Measurements from ENCODE around the gene ZC3HAV1. TPM values are rescaled to one million over a fixed set of nuclear protein-coding genes. Genes with fewer than 3 reads are reported as not detected.
"Not testable (repeated sequence)": the region's sequence is repeated elsewhere in the genome, so short reads cannot be mapped to it uniquely, and the experiment has no call there.

The ZC3HAV1 gene
- polyA plus RNA-seq, 1 donor (not counting 4 experiments of a cell fraction or from before 2014, with no cell fraction given): 31.7 TPM

- DNase-seq (ENCODE audit: low read depth, low spot score): no peak
- TF ChIP-seq EZH2 (IDR thresholded peaks at IDR 0.05; ENCODE audit: low read length): no peak
- TF ChIP-seq CTCF (optimal IDR thresholded peaks at IDR 0.05 in 1 of 3, IDR thresholded peaks at IDR 0.05 in 1 of 3, conservative IDR thresholded peaks at IDR 0.05 in 1 of 3; ENCODE audit: extremely low read depth in 1 of 3, insufficient read depth in 2 of 3, low read length in 3 of 3): no peak
- H3K9me1 ChIP-seq (ENCODE audit: control insufficient read depth, extremely low read depth, insufficient read depth, low read length): no peaks in the 10 kb centered on the region
- dilution Hi-C loops (cut with MboI; ENCODE audit: extremely low pct_ligation_motif_present, low sequenced_read_pairs): no loop called here
- H3K4me3 ChIP-seq (ENCODE audit: control insufficient read depth in 2 of 3, extremely low read depth in 1 of 3, insufficient read depth in 2 of 3, low read depth in 1 of 3, low read length in 3 of 3): peak overlapping the region; percentile 90 to 96 (median 92)
- H3K4me1 ChIP-seq (ENCODE audit: control insufficient read depth, extremely low read depth, insufficient read depth, low read length): peaks cover 15% of the 10 kb centered on the region
- no peak overlapping the region for H3K9ac ChIP-seq (ENCODE audit: control insufficient read depth, extremely low read depth, insufficient read depth, low read length)
- H3K4me2 ChIP-seq (ENCODE audit: control insufficient read depth, extremely low read depth, insufficient read depth, low read depth, low read length): peak overlapping the region; percentile 97
- H3K36me3 ChIP-seq (ENCODE audit: control insufficient read depth in 2 of 2, extremely low read depth in 1 of 2, insufficient read depth in 2 of 2, low read length in 2 of 2): no peaks in the 10 kb centered on the region
- no peaks in the 10 kb centered on the region for H4K20me1 ChIP-seq (ENCODE audit: control insufficient read depth, extremely low read depth, insufficient read depth, low read length)
- FAIRE-seq: no peak
- H3K79me2 ChIP-seq (ENCODE audit: control insufficient read depth, insufficient read depth, low read length): peaks cover 71% of the 10 kb centered on the region
- no peak overlapping the region for H2AFZ ChIP-seq (ENCODE audit: control insufficient read depth, low read length)
- H3K27ac ChIP-seq (ENCODE audit: control insufficient read depth, insufficient read depth, low read length): no peak overlapping the region
- H3K27me3 ChIP-seq (ENCODE audit: control insufficient read depth, extremely low read depth, insufficient read depth, low read length): no peaks in the 10 kb centered on the region
- no peaks in the 10 kb centered on the region for H3K9me3 ChIP-seq (ENCODE audit: control insufficient read depth, low read depth, low read length)
These were observed 2.6 kb downstream of the ZC3HAV1 start for GRCh38 chr7:139106959-139107358.

GRCh38 chr7:139106227-139106626 lies 3.3 kb downstream of the ZC3HAV1 start:
- peak overlapping the region in 1 of 3 experiments; percentile 6 for H3K4me3 ChIP-seq (ENCODE audit: control insufficient read depth in 2 of 3, extremely low read depth in 1 of 3, insufficient read depth in 2 of 3, low read depth in 1 of 3, low read length in 3 of 3)
- dilution Hi-C loops (cut with MboI; ENCODE audit: extremely low pct_ligation_motif_present, low sequenced_read_pairs); H3K9ac ChIP-seq (ENCODE audit: control insufficient read depth, extremely low read depth, insufficient read depth, low read length); H3K9me3 ChIP-seq (ENCODE audit: control insufficient read depth, low read depth, low read length); H3K27me3 ChIP-seq (ENCODE audit: control insufficient read depth, extremely low read depth, insufficient read depth, low read length); H2AFZ ChIP-seq (ENCODE audit: control insufficient read depth, low read length); H3K27ac ChIP-seq (ENCODE audit: control insufficient read depth, insufficient read depth, low read length); H4K20me1 ChIP-seq (ENCODE audit: control insufficient read depth, extremely low read depth, insufficient read depth, low read length); H3K36me3 ChIP-seq (ENCODE audit: control insufficient read depth in 2 of 2, extremely low read depth in 1 of 2, insufficient read depth in 2 of 2, low read length in 2 of 2); DNase-seq (ENCODE audit: low read depth, low spot score); H3K9me1 ChIP-seq (ENCODE audit: control insufficient read depth, extremely low read depth, insufficient read depth, low read length); FAIRE-seq: not testable (repeated sequence)
- peak overlapping the region; percentile 97 for H3K4me2 ChIP-seq (ENCODE audit: control insufficient read depth, extremely low read depth, insufficient read depth, low read depth, low read length)
- H3K4me1 ChIP-seq (ENCODE audit: control insufficient read depth, extremely low read depth, insufficient read depth, low read length): peaks cover 15% of the 10 kb centered on the region
- peaks cover 76% of the 10 kb centered on the region for H3K79me2 ChIP-seq (ENCODE audit: control insufficient read depth, insufficient read depth, low read length)

GRCh38 chr7:139105484-139105883 lies 4.0 kb downstream of the ZC3HAV1 start:
- no peaks in the 10 kb centered on the region for H3K9me3 ChIP-seq (ENCODE audit: control insufficient read depth, low read depth, low read length)
- H3K4me2 ChIP-seq (ENCODE audit: control insufficient read depth, extremely low read depth, insufficient read depth, low read depth, low read length): peak overlapping the region; percentile 1
- FAIRE-seq: no peak
- no peak overlapping the region for H3K9ac ChIP-seq (ENCODE audit: control insufficient read depth, extremely low read depth, insufficient read depth, low read length)
- peak overlapping the region in 1 of 3 experiments; percentile 3 for H3K4me3 ChIP-seq (ENCODE audit: control insufficient read depth in 2 of 3, extremely low read depth in 1 of 3, insufficient read depth in 2 of 3, low read depth in 1 of 3, low read length in 3 of 3)
- H4K20me1 ChIP-seq (ENCODE audit: control insufficient read depth, extremely low read depth, insufficient read depth, low read length): no peaks in the 10 kb centered on the region
- no peaks in the 10 kb centered on the region for H3K9me1 ChIP-seq (ENCODE audit: control insufficient read depth, extremely low read depth, insufficient read depth, low read length)
- TF ChIP-seq EZH2 (IDR thresholded peaks at IDR 0.05; ENCODE audit: low read length): no peak
- no peak for TF ChIP-seq CTCF (optimal IDR thresholded peaks at IDR 0.05 in 1 of 3, IDR thresholded peaks at IDR 0.05 in 1 of 3, conservative IDR thresholded peaks at IDR 0.05 in 1 of 3; ENCODE audit: extremely low read depth in 1 of 3, insufficient read depth in 2 of 3, low read length in 3 of 3)
- H3K27me3 ChIP-seq (ENCODE audit: control insufficient read depth, extremely low read depth, insufficient read depth, low read length): no peaks in the 10 kb centered on the region
- H3K79me2 ChIP-seq (ENCODE audit: control insufficient read depth, insufficient read depth, low read length): peaks cover 78% of the 10 kb centered on the region
- no peak overlapping the region for H3K27ac ChIP-seq (ENCODE audit: control insufficient read depth, insufficient read depth, low read length)
- H3K4me1 ChIP-seq (ENCODE audit: control insufficient read depth, extremely low read depth, insufficient read depth, low read length): peaks cover 15% of the 10 kb centered on the region
- no peak overlapping the region for H2AFZ ChIP-seq (ENCODE audit: control insufficient read depth, low read length)
- no peak for DNase-seq (ENCODE audit: low read depth, low spot score)
- dilution Hi-C loops (cut with MboI; ENCODE audit: extremely low pct_ligation_motif_present, low sequenced_read_pairs): no loop called here
- no peaks in the 10 kb centered on the region for H3K36me3 ChIP-seq (ENCODE audit: control insufficient read depth in 2 of 2, extremely low read depth in 1 of 2, insufficient read depth in 2 of 2, low read length in 2 of 2)
